Tibial nerve (tissue), 4 donors: ENCODE data around the gene NBEAL2.

Source experiments
- EP300 ChIP-seq, 2 donors: sonication (generic); formaldehyde crosslinking; IDR thresholded peaks; one replicate each; pipeline ENCODE4 v1.6.1; 2017; ENCODE audit warnings: antibody characterized with exemption in 2 of 2, mild to moderate bottlenecking in 1 of 2
- POLR2A ChIP-seq, 2 donors: fragments of 450-650 bp; IDR thresholded peaks; one replicate each; pipeline ENCODE4 v1.6.1; 2017; ENCODE audit warnings: antibody characterized with exemption in 2 of 2, mild to moderate bottlenecking in 2 of 2, moderate library complexity in 2 of 2
- TF ChIP-seq, protein P1 (sequence below), 5 experiments: fragments of 200-600 bp in 3 of 5; fragments of 450-650 bp in 2 of 5; sonication (generic) in 3 of 5; IDR thresholded peaks; one replicate each; pipeline ENCODE4 v1.5.1; 2016 to 2019; ENCODE audit warnings: antibody characterized with exemption in 5 of 5, mild to moderate bottlenecking in 3 of 5, moderate library complexity in 2 of 5

DNA sequence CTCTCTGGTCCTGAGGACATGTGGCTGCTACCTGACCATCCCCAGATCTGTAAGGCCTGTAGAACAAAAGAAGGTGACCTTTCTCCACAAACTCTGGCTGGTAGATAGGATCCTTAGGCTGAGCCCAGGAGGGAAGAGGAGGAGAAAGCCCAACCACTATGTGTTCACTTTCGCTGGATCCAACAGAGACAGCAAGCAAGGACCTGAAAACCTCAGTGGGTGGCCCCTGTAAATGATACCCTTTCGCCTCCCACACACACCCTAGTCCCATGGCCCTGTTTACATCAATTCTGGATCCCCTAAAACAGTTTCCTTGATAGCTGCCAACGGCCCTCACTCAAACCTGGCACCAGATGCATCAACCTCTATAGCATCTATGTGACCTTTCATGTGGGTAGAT, 25.3 kb upstream of the NBEAL2 start:
- TF ChIP-seq POLR2A (IDR thresholded peaks at IDR 0.05) (no peak), EP300 (IDR thresholded peaks at IDR 0.05) (no peak)
- TF ChIP-seq, protein P1, sequence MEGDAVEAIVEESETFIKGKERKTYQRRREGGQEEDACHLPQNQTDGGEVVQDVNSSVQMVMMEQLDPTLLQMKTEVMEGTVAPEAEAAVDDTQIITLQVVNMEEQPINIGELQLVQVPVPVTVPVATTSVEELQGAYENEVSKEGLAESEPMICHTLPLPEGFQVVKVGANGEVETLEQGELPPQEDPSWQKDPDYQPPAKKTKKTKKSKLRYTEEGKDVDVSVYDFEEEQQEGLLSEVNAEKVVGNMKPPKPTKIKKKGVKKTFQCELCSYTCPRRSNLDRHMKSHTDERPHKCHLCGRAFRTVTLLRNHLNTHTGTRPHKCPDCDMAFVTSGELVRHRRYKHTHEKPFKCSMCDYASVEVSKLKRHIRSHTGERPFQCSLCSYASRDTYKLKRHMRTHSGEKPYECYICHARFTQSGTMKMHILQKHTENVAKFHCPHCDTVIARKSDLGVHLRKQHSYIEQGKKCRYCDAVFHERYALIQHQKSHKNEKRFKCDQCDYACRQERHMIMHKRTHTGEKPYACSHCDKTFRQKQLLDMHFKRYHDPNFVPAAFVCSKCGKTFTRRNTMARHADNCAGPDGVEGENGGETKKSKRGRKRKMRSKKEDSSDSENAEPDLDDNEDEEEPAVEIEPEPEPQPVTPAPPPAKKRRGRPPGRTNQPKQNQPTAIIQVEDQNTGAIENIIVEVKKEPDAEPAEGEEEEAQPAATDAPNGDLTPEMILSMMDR (IDR thresholded peaks at IDR 0.05) = no peak
